Trophoblast cell (in vitro differentiated cells and primary cell): Measurements from ENCODE around the gene PANK4.

Experiments
- DNase-seq, 2 donors: peaks; one replicate each; pipeline ENCODE4 v3.0.0-alpha.2; 2016
- H2AFZ ChIP-seq: 2 replicates; pipeline ENCODE4 v1.6.1; 2013; ENCODE audit warnings: low read length, moderate library complexity, mild to moderate bottlenecking; ENCODE audit not compliant: insufficient read depth, poor library complexity
- H2AK5ac ChIP-seq: 2 replicates; pipeline ENCODE4 v1.6.1; 2013; ENCODE audit warnings: mild to moderate bottlenecking, low read length
- H2BK120ac ChIP-seq: 2 replicates; pipeline ENCODE4 v1.6.1; 2013; ENCODE audit warnings: low read length, mild to moderate bottlenecking, moderate library complexity; ENCODE audit not compliant: insufficient read depth, poor library complexity
- H2BK12ac ChIP-seq: 2 replicates; pipeline ENCODE4 v1.6.1; 2013; ENCODE audit warnings: mild to moderate bottlenecking, low read length, moderate library complexity
- H2BK5ac ChIP-seq: 2 replicates; pipeline ENCODE4 v1.6.1; 2013; ENCODE audit warnings: low read length, low read depth, moderate library complexity, mild to moderate bottlenecking; ENCODE audit not compliant: poor library complexity
- H3K14ac ChIP-seq: 2 replicates; pipeline ENCODE4 v1.6.1; 2013; ENCODE audit warnings: mild to moderate bottlenecking, low read length
- H3K18ac ChIP-seq: 2 replicates; pipeline ENCODE4 v1.6.1; 2013; ENCODE audit warnings: mild to moderate bottlenecking, low read length
- H3K23ac ChIP-seq: 2 replicates; pipeline ENCODE4 v1.6.1; 2013; ENCODE audit warnings: low read length
- H3K27ac ChIP-seq: 2 replicates; pipeline ENCODE4 v1.5.1; 2013; ENCODE audit warnings: low read depth, mild to moderate bottlenecking, inconsistent platforms, low read length, moderate library complexity
- H3K27me3 ChIP-seq: 2 replicates; pipeline ENCODE4 v1.6.1; 2013; ENCODE audit warnings: inconsistent platforms, mild to moderate bottlenecking, low read length, moderate library complexity; ENCODE audit not compliant: insufficient read depth
- H3K36me3 ChIP-seq, 2 experiments: 1 replicate in 1 of 2; 2 replicates in 1 of 2; pipeline ENCODE4 v1.6.1; 2013; ENCODE audit warnings: low read length in 2 of 2, mild to moderate bottlenecking in 2 of 2, moderate library complexity in 1 of 2; ENCODE audit not compliant: insufficient read depth in 2 of 2, control insufficient read depth in 1 of 2
- H3K4ac ChIP-seq: 2 replicates; pipeline ENCODE4 v1.6.1; 2013; ENCODE audit warnings: low read depth, mild to moderate bottlenecking, low read length, moderate library complexity
- H3K4me1 ChIP-seq, 2 experiments: 1 replicate in 1 of 2; 2 replicates in 1 of 2; pipeline ENCODE4 v1.6.1; 2013; ENCODE audit warnings: low read length in 2 of 2, mild to moderate bottlenecking in 2 of 2, moderate library complexity in 1 of 2; ENCODE audit not compliant: insufficient read depth in 2 of 2, control insufficient read depth in 1 of 2
- H3K4me2 ChIP-seq: 2 replicates; pipeline ENCODE4 v1.6.1; 2013; ENCODE audit warnings: inconsistent platforms, mild to moderate bottlenecking, low read length, moderate library complexity
- H3K4me3 ChIP-seq: 2 replicates; pipeline ENCODE4 v1.5.1; 2013; ENCODE audit warnings: mild to moderate bottlenecking, low read depth, low read length, inconsistent platforms
- H3K79me1 ChIP-seq: one replicate; pipeline ENCODE4 v1.6.1; 2013; ENCODE audit warnings: low read length
- H3K79me2 ChIP-seq: 2 replicates; pipeline ENCODE4 v1.6.1; 2013; ENCODE audit warnings: low read length, mild to moderate bottlenecking; ENCODE audit not compliant: control insufficient read depth, insufficient read depth, poor library complexity
- H3K9ac ChIP-seq: 2 replicates; pipeline ENCODE4 v1.6.1; 2013; ENCODE audit warnings: mild to moderate bottlenecking, low read length
- H3K9me3 ChIP-seq: 2 replicates; pipeline ENCODE4 v1.6.1; 2013; ENCODE audit warnings: low read depth, mild to moderate bottlenecking, control low read depth, inconsistent platforms, low read length; ENCODE audit not compliant: insufficient read depth
- H4K12ac ChIP-seq: 2 replicates; pipeline ENCODE4 v1.6.1; 2013; ENCODE audit warnings: low read depth, mild to moderate bottlenecking, low read length, moderate library complexity
- H4K8ac ChIP-seq: 2 replicates; pipeline ENCODE4 v1.6.1; 2013; ENCODE audit warnings: low read depth, mild to moderate bottlenecking, low read length, moderate library complexity
- H4K91ac ChIP-seq: one replicate; pipeline ENCODE4 v1.6.1; 2013; ENCODE audit warnings: low read depth, mild to moderate bottlenecking, low read length, moderate library complexity
- WGBS: extraction: QIAGEN DNeasy Blood & Tissue Kit; methylation state at CpG from one replicate; pipeline ENCODE4 v1.1.7; 2013; ENCODE audit warnings: missing lambda C conversion rate; ENCODE audit not compliant: insufficient read length, insufficient coverage; ENCODE audit errors: extremely low coverage; 5-methylcytosine and 5-hydroxymethylcytosine counted together

Gene PANK4

DNA sequence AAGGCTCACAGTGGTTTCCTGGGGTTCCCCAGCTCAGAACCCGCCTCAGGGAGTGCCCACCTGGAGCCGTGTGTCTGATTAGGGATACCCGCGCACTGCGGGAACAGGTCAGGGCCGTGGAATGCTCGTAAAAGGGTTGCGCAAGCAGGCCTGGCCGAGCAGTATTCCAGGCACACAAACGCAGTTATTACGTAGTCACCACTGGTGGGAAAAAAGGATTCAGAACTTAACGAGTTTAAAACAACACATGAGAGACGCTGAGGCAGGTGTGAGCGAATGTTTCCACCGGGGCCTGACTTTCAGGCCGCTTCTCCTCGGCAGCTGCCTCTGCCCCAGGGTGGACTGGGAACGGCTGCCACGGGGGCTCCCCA, 32.1 kb downstream of the PANK4 start:
- Histone ChIP-seq H3K14ac (no peak overlapping the region), H2BK12ac (no peak overlapping the region), H3K27ac (no peak overlapping the region), H3K27me3 (no peaks in the 10 kb centered on the region), H2BK5ac (no peak overlapping the region), H2AK5ac (no peak overlapping the region), H2AFZ (no peak overlapping the region), H3K23ac (no peak overlapping the region), H3K9me3 (peaks cover 2% of the 10 kb centered on the region), H3K4ac (no peak overlapping the region), H4K12ac (no peak overlapping the region), H2BK120ac (no peak overlapping the region), H3K4me3 (no peak overlapping the region), H3K18ac (no peak overlapping the region), H3K36me3 (no peaks in the 10 kb centered on the region), H3K4me2 (no peak overlapping the region), H3K9ac (no peak overlapping the region), H3K79me2 (no peaks in the 10 kb centered on the region), H3K79me1 (no peaks in the 10 kb centered on the region), H4K8ac (no peak overlapping the region), H3K4me1 (peaks cover 8 to 9% of the 10 kb centered on the region in 2 experiments), H4K91ac (no peak overlapping the region)
- no CpG with 5 or more reads among the region's 19 CpGs for WGBS
- peak; percentile 88 to 92 for DNase-seq

- Histone ChIP-seq H3K79me2 (no peaks in the 10 kb centered on the region), H3K9me3 (peaks cover 6% of the 10 kb centered on the region)
- WGBS = no CpG with 5 or more reads among the region's 24 CpGs
Measured at GRCh38 chr1:2493691-2494322, 32.6 kb downstream of the PANK4 start.

GRCh38 chr1:2493218-2493617, 33.2 kb downstream of the PANK4 start:
- no peak for DNase-seq
- H3K23ac ChIP-seq = no peak overlapping the region
- H4K91ac ChIP-seq = no peak overlapping the region
- no peak overlapping the region for H4K12ac ChIP-seq
- no peak overlapping the region for H3K9ac ChIP-seq
- H3K4me2 ChIP-seq = no peak overlapping the region
- H3K36me3 ChIP-seq = no peaks in the 10 kb centered on the region
- H2BK120ac ChIP-seq = no peak overlapping the region
- H4K8ac ChIP-seq = no peak overlapping the region
- H3K9me3 ChIP-seq = peaks cover 8% of the 10 kb centered on the region
- WGBS = no CpG with 5 or more reads among the region's 19 CpGs
- no peaks in the 10 kb centered on the region for H3K79me2 ChIP-seq
- H2AK5ac ChIP-seq = no peak overlapping the region
- H3K27me3 ChIP-seq = no peaks in the 10 kb centered on the region
- no peak overlapping the region for H3K4ac ChIP-seq
- H2AFZ ChIP-seq = no peak overlapping the region
- H3K27ac ChIP-seq = no peak overlapping the region
- no peak overlapping the region for H3K4me3 ChIP-seq
- no peak overlapping the region for H3K14ac ChIP-seq
- H3K18ac ChIP-seq = no peak overlapping the region
- no peak overlapping the region for H2BK12ac ChIP-seq
- peaks cover 8 to 9% of the 10 kb centered on the region in 2 experiments for H3K4me1 ChIP-seq
- H3K79me1 ChIP-seq = no peaks in the 10 kb centered on the region
- no peak overlapping the region for H2BK5ac ChIP-seq

More at GRCh38 chr1:2493691-2494322, 32.6 kb downstream of the PANK4 start:
- no peak overlapping the region for H4K12ac ChIP-seq
- no peak overlapping the region for H4K8ac ChIP-seq
- no peaks in the 10 kb centered on the region for H3K36me3 ChIP-seq
- no peak overlapping the region for H3K4me3 ChIP-seq
- H3K18ac ChIP-seq = no peak overlapping the region
- no peaks in the 10 kb centered on the region for H3K79me1 ChIP-seq
- no peak for DNase-seq
- no peak overlapping the region for H2BK12ac ChIP-seq
- H2AFZ ChIP-seq = no peak overlapping the region
- no peaks in the 10 kb centered on the region for H3K27me3 ChIP-seq
- no peak overlapping the region for H3K23ac ChIP-seq
- no peak overlapping the region for H2BK120ac ChIP-seq
- H3K4me2 ChIP-seq = no peak overlapping the region
- peaks cover 8 to 9% of the 10 kb centered on the region in 2 experiments for H3K4me1 ChIP-seq
- no peak overlapping the region for H4K91ac ChIP-seq
- H3K27ac ChIP-seq = no peak overlapping the region
- H2BK5ac ChIP-seq = no peak overlapping the region
- no peak overlapping the region for H3K4ac ChIP-seq
- no peak overlapping the region for H3K9ac ChIP-seq
- no peak overlapping the region for H3K14ac ChIP-seq
- no peak overlapping the region for H2AK5ac ChIP-seq

DNA sequence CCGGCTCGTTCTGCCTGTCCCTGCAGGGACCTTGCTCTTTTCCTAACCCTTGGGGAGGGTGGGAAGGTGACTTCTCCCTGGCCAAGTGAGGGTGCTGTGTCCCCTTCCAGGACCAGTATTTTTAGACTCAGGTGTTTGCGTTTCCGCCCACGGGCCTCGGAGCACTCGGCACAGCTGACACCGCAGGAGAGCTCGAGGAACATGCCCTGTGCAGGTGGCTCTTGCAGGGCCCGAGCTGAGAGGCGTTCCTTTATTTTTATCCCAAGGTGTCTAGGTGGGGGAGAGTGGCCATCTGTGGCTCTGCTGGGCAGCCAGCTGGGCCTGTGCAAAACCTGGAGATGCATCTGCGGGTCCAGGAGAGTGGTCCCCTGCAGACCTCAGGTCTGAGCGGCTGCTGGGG, 34.3 kb downstream of the PANK4 start:
- Histone ChIP-seq H4K8ac (no peak overlapping the region), H3K79me1 (no peaks in the 10 kb centered on the region), H3K9ac (no peak overlapping the region), H3K4ac (no peak overlapping the region), H3K27ac (no peak overlapping the region), H2AFZ (no peak overlapping the region), H3K23ac (no peak overlapping the region), H2AK5ac (no peak overlapping the region), H3K4me1 (peaks cover 8 to 9% of the 10 kb centered on the region in 2 experiments), H4K12ac (no peak overlapping the region), H3K14ac (no peak overlapping the region), H2BK5ac (no peak overlapping the region), H2BK120ac (no peak overlapping the region), H2BK12ac (no peak overlapping the region), H3K4me2 (no peak overlapping the region), H4K91ac (no peak overlapping the region), H3K4me3 (no peak overlapping the region), H3K36me3 (no peaks in the 10 kb centered on the region), H3K79me2 (no peaks in the 10 kb centered on the region), H3K9me3 (peaks cover 17% of the 10 kb centered on the region), H3K27me3 (no peaks in the 10 kb centered on the region), H3K18ac (no peak overlapping the region)
- no peak for DNase-seq
- no CpG with 5 or more reads among the region's 13 CpGs for WGBS
